T-helper 22 cell (primary cell): ENCODE data around the gene SRC.

Source experiments
- DNase-seq: peaks from one replicate; pipeline ENCODE4 v3.0.0-alpha.2; 2020; ENCODE audit warnings: low read depth

The SRC gene

GRCh38 chr20:37350649-37351574 lies 5.0 kb downstream of the SRC start:
- no peak for DNase-seq

- no peak for DNase-seq
These were observed 6.0 kb downstream of the SRC start for GRCh38 chr20:37351689-37352607.

- DNase-seq = no peak
These were observed 6.7 kb downstream of the SRC start for GRCh38 chr20:37352608-37352980.

- DNase-seq = no peak
These were observed 7.4 kb downstream of the SRC start for GRCh38 chr20:37353285-37353849.

GRCh38 chr20:37354210-37355195 lies 8.6 kb downstream of the SRC start:
- no peak for DNase-seq

- no peak for DNase-seq
These were observed 9.6 kb downstream of the SRC start for GRCh38 chr20:37355252-37356180.

GRCh38 chr20:37356387-37356786 lies 10.4 kb downstream of the SRC start:
- DNase-seq = no peak

- no peak for DNase-seq
These were observed 11.0 kb downstream of the SRC start for GRCh38 chr20:37356961-37357371.

GRCh38 chr20:37357481-37358365 lies 11.8 kb downstream of the SRC start:
- no peak for DNase-seq

GRCh38 chr20:37358366-37359150 lies 12.6 kb downstream of the SRC start:
- no peak for DNase-seq

GRCh38 chr20:37359331-37359730 lies 13.4 kb downstream of the SRC start:
- DNase-seq = no peak

- no peak for DNase-seq
These were observed 13.9 kb downstream of the SRC start for GRCh38 chr20:37359836-37360235.

GRCh38 chr20:37360391-37361115 lies 14.6 kb downstream of the SRC start:
- DNase-seq = no peak

GRCh38 chr20:37361336-37361735 lies 15.4 kb downstream of the SRC start:
- no peak for DNase-seq

- DNase-seq = no peak
These were observed 16.4 kb downstream of the SRC start for GRCh38 chr20:37362231-37362792.

- DNase-seq = no peak
These were observed 16.9 kb downstream of the SRC start for GRCh38 chr20:37362821-37363220.
